Measurements from ENCODE around the gene PSMG3. TPM values are rescaled to one million over a fixed set of nuclear protein-coding genes. Genes with fewer than 3 reads are reported as not detected.

PSMG3 gene
- total RNA-seq, 1 experiment from 2014 or later = 63.0 TPM

- H3K4me3 Mint-ChIP-seq = no peak overlapping the region
- no CpG with 5 or more reads among the region's 11 CpGs for WGBS (ENCODE audit: extremely low coverage, insufficient read length, low lambda C conversion rate)
Observed at GRCh38 chr7:1521456-1521855, 48.4 kb downstream of the PSMG3 start.

More at GRCh38 chr7:1521456-1521855, 48.4 kb downstream of the PSMG3 start:
- no peak overlapping the region for H2AFZ ChIP-seq (ENCODE audit: low read length)
- no peak overlapping the region for H3K4me2 ChIP-seq (ENCODE audit: insufficient read depth, insufficient read length, low read length)
- no peak overlapping the region for H3K18ac ChIP-seq (ENCODE audit: insufficient read length, low read depth, low read length)
- no peaks in the 10 kb centered on the region for H3K27me3 ChIP-seq (ENCODE audit: insufficient read depth, low read length)
- no peak overlapping the region for H3T11ph ChIP-seq (ENCODE audit: low read length)
- no peak overlapping the region for H3K56ac ChIP-seq (ENCODE audit: insufficient read length, low read depth, low read length)
- H3K27ac Mint-ChIP-seq = 0 out of 7 replicates have a peak overlapping the region, but pooled peaks of 1 of the 3 experiments have one; percentile 36
- TF ChIP-seq CTCF (conservative IDR thresholded peaks at IDR 0.05) = no peak
- H4K91ac ChIP-seq (ENCODE audit: insufficient read length, low read depth, low read length) = no peak overlapping the region
- no peak overlapping the region for H3K14ac ChIP-seq (ENCODE audit: insufficient read depth, low read length)
- peaks cover 4 to 11% of the 10 kb centered on the region in 2 experiments; a peak in 3 of 5 replicates for H3K9me3 Mint-ChIP-seq
- H2BK120ac ChIP-seq (ENCODE audit: low read depth, low read length, poor library complexity, severe bottlenecking) = no peak overlapping the region
- H2BK5ac ChIP-seq (ENCODE audit: insufficient read length, low read length) = no peak overlapping the region
- DNase-seq = no peak
- H2BK20ac ChIP-seq (ENCODE audit: low read depth, low read length, poor library complexity, severe bottlenecking) = no peak overlapping the region
- H3K36me3 Mint-ChIP-seq (ENCODE audit: insufficient read depth in 1 of 3, low read depth in 3 of 3) = no peaks in the 10 kb centered on the region
- no peaks in the 10 kb centered on the region for H3K9me3 ChIP-seq (ENCODE audit: control insufficient read depth, low read depth, low read length)
- no peak overlapping the region for H2BK12ac ChIP-seq (ENCODE audit: insufficient read length, low read depth, low read length)
- H3K23ac ChIP-seq (ENCODE audit: insufficient read length, low read depth, low read length) = no peak overlapping the region
- no peak overlapping the region for H2AK5ac ChIP-seq (ENCODE audit: insufficient read length, low read length)
- H3K79me2 ChIP-seq (ENCODE audit: insufficient read depth, low read length) = no peaks in the 10 kb centered on the region
- no peak overlapping the region for H3K27ac ChIP-seq (ENCODE audit: insufficient read length, low read depth, low read length)
- H3K23me2 ChIP-seq (ENCODE audit: insufficient read length, low read depth, low read length, poor library complexity, severe bottlenecking) = no peaks in the 10 kb centered on the region
- H2BK15ac ChIP-seq (ENCODE audit: low read depth, low read length) = no peak overlapping the region
- H4K20me1 ChIP-seq (ENCODE audit: control insufficient read depth, insufficient read depth, insufficient read length) = no peaks in the 10 kb centered on the region
- no peak overlapping the region for H3K9ac ChIP-seq (ENCODE audit: extremely low read depth, insufficient read length, low read length)
- no peaks in the 10 kb centered on the region for H3K4me1 ChIP-seq (ENCODE audit: insufficient read depth, low read length)
- H4K8ac ChIP-seq (replicated peaks; ENCODE audit: insufficient read length, low read depth, low read length) = no peak overlapping the region
- no peak overlapping the region for H4K5ac ChIP-seq (ENCODE audit: insufficient read length, low read depth, low read length)
- H3K27me3 Mint-ChIP-seq (ENCODE audit: low read depth) = no peaks in the 10 kb centered on the region; the same call in none of the 2 replicates
- H3K4ac ChIP-seq (ENCODE audit: low read depth, low read length) = no peak overlapping the region
- H3K79me1 ChIP-seq (ENCODE audit: insufficient read depth, low read depth, low read length, poor library complexity, severe bottlenecking) = no peaks in the 10 kb centered on the region
- peaks cover 3 to 16% of the 10 kb centered on the region in 2 experiments; a peak in 3 of 4 replicates for H3K4me1 Mint-ChIP-seq

Data from H9 (cell line).